H1 (cell line): ENCODE results near the gene LIPC. TPM values are rescaled to one million over a fixed set of nuclear protein-coding genes. Genes with fewer than 3 reads are reported as not detected.

Experiments used
- BCL11A ChIP-seq, 2 experiments: IDR thresholded peaks; one replicate each; pipeline ENCODE4 v1.6.1; 2011; ENCODE audit warnings: low read depth in 2 of 2, low read length in 2 of 2, mild to moderate bottlenecking in 2 of 2
- CHD1 ChIP-seq: IDR thresholded peaks from 2 replicates; pipeline ENCODE4 v1.6.1; 2012; ENCODE audit warnings: low read depth, low read length, improper control_type of control experiment
- CHD7 ChIP-seq: fragments of 300-600 bp; sonication (generic); IDR thresholded peaks from 2 replicates; pipeline ENCODE4 v1.7.1; 2012; ENCODE audit warnings: low read length, moderate library complexity, mild to moderate bottlenecking, inconsistent platforms; ENCODE audit not compliant: insufficient replicate concordance
- GTF2F1 ChIP-seq: IDR thresholded peaks from 2 replicates; pipeline ENCODE4 v1.6.1; 2012; ENCODE audit warnings: low read depth, low read length, improper control_type of control experiment, borderline replicate concordance
- MAFK ChIP-seq: IDR thresholded peaks from 2 replicates; pipeline ENCODE4 v1.6.1; 2012; ENCODE audit warnings: low read depth, mild to moderate bottlenecking, improper control_type of control experiment, low read length
- RAD21 ChIP-seq, 2 experiments: IDR thresholded peaks in 1 of 2; conservative IDR thresholded peaks in 1 of 2; 2 replicates each; pipeline ENCODE4 v1.6.1; 2011; ENCODE audit warnings: low read depth in 2 of 2, low read length in 2 of 2, improper control_type of control experiment in 1 of 2, inconsistent platforms in 1 of 2, mild to moderate bottlenecking in 1 of 2, moderate library complexity in 1 of 2
- RNF2 ChIP-seq: fragments of 200-900, 300-1000 bp; sonication (generic); IDR thresholded peaks from 2 replicates; pipeline ENCODE4 v1.7.1; 2016; ENCODE audit warnings: borderline replicate concordance, low read depth, mild to moderate bottlenecking, antibody characterized with exemption, low read length; ENCODE audit not compliant: poor library complexity, severe bottlenecking; ENCODE audit errors: missing control alignments
- polyA plus RNA-seq, 7 experiments: library from polyadenylated mRNA; depleted of rRNA in 3 of 7; stranded (reverse) in 5 of 7; unstranded in 2 of 7; fragments of >200 nt in 5 of 7; fragments of 200-250 nt in 2 of 7; gene quantifications; 1 replicate in 5 of 7; 2 replicates in 1 of 7; 4 replicates in 1 of 7; pipeline versions ENCODE4 v1.2.1 to v1.2.3, GENCODE V29; 2011 to 2013; ENCODE audit warnings: missing spikeins in 2 of 7, mixed read lengths in 2 of 7
- total RNA-seq: library from RNA; stranded (reverse); fragmentation: NEBNext Ultra II Directional; extraction: Animal tissue kit (Norgen Biotek cat#: 25700); gene quantifications from 2 replicates; pipeline ENCODE4 v1.2.1, GENCODE V29; 2021

LIPC gene
- total and polyA plus RNA-seq, 2 of the 8 experiments (the other 6 are each of a cell fraction or from before 2014, with no cell fraction given): not detected

- TF ChIP-seq CHD7 (no peak), RAD21 (IDR thresholded peaks at IDR 0.05 in 1 of 2, conservative IDR thresholded peaks at IDR 0.05 in 1 of 2; ENCODE audit: low read depth in 2 of 2, low read length in 2 of 2) (no peak), GTF2F1 (no peak), CHD1 (no peak), RNF2 (no peak), BCL11A (IDR thresholded peaks at IDR 0.05; ENCODE audit: low read depth in 2 of 2, low read length in 2 of 2) (no peak), MAFK (no peak)
Measured at GRCh38 chr15:58509556-58509955, 77.8 kb downstream of the LIPC start (continued).
